ENCODE measurements around the gene TMEM238L. TPM values are rescaled to one million over a fixed set of nuclear protein-coding genes. Genes with fewer than 3 reads are reported as not detected.

TMEM238L gene
- total RNA-seq, 1 experiment from 2014 or later, result not detected

GRCh38 chr17:10745231-10745630 is 58.7 kb downstream of the TMEM238L start:
- Histone ChIP-seq H3K27ac (ENCODE audit: insufficient read length, low read depth, low read length) (no peak overlapping the region), H2BK12ac (ENCODE audit: insufficient read length, low read depth, low read length) (no peak overlapping the region), H3K14ac (ENCODE audit: insufficient read depth, low read length) (no peak overlapping the region), H3K4me2 (ENCODE audit: insufficient read depth, insufficient read length, low read length) (no peak overlapping the region), H2BK120ac (ENCODE audit: low read depth, low read length, poor library complexity, severe bottlenecking) (no peak overlapping the region), H3K4ac (ENCODE audit: low read depth, low read length) (no peak overlapping the region), H3K79me2 (ENCODE audit: insufficient read depth, low read length) (no peaks in the 10 kb centered on the region), H4K91ac (ENCODE audit: insufficient read length, low read depth, low read length) (no peak overlapping the region), H2AFZ (ENCODE audit: low read length) (no peak overlapping the region), H2BK5ac (ENCODE audit: insufficient read length, low read length) (no peak overlapping the region), H3K9me3 (ENCODE audit: control insufficient read depth, low read depth, low read length) (no peaks in the 10 kb centered on the region), H3K27me3 (ENCODE audit: insufficient read depth, low read length) (no peaks in the 10 kb centered on the region), H3K4me1 (ENCODE audit: insufficient read depth, low read length) (no peaks in the 10 kb centered on the region; the same call in 1 of the 2 replicates), H3K18ac (ENCODE audit: insufficient read length, low read depth, low read length) (no peak overlapping the region), H3K9ac (ENCODE audit: extremely low read depth, insufficient read length, low read length) (no peak overlapping the region), H2BK20ac (ENCODE audit: low read depth, low read length, poor library complexity, severe bottlenecking) (no peak overlapping the region), H3K23ac (ENCODE audit: insufficient read length, low read depth, low read length) (no peak overlapping the region), H2AK5ac (ENCODE audit: insufficient read length, low read length) (no peak overlapping the region), H2BK15ac (ENCODE audit: low read depth, low read length) (no peak overlapping the region), H4K5ac (ENCODE audit: insufficient read length, low read depth, low read length) (no peak overlapping the region), H3K23me2 (ENCODE audit: insufficient read length, low read depth, low read length, poor library complexity, severe bottlenecking) (no peaks in the 10 kb centered on the region), H3K56ac (ENCODE audit: insufficient read length, low read depth, low read length) (no peak overlapping the region), H4K8ac (replicated peaks; ENCODE audit: insufficient read length, low read depth, low read length) (no peak overlapping the region), H3T11ph (ENCODE audit: low read length) (no peak overlapping the region), H3K79me1 (ENCODE audit: insufficient read depth, low read depth, low read length, poor library complexity, severe bottlenecking) (no peaks in the 10 kb centered on the region), H4K20me1 (ENCODE audit: control insufficient read depth, insufficient read depth, insufficient read length) (no peaks in the 10 kb centered on the region)
- no peaks in the 10 kb centered on the region for H3K9me3 Mint-ChIP-seq
- peaks cover 8 to 11% of the 10 kb centered on the region in 2 experiments for H3K4me1 Mint-ChIP-seq
- H3K4me3 Mint-ChIP-seq, result no peak overlapping the region
- no CpG with 5 or more reads among the region's 6 CpGs for WGBS (ENCODE audit: extremely low coverage, insufficient read length, low lambda C conversion rate)
- H3K27me3 Mint-ChIP-seq (ENCODE audit: low read depth), result no peaks in the 10 kb centered on the region; the same call in 1 of the 2 replicates
- no peak for DNase-seq
- TF ChIP-seq CTCF (conservative IDR thresholded peaks at IDR 0.05), result no peak
- H3K27ac Mint-ChIP-seq, result no peak overlapping the region
- H3K36me3 Mint-ChIP-seq (ENCODE audit: insufficient read depth in 1 of 3, low read depth in 3 of 3), result peaks cover 0 to 1% (median 0%) of the 10 kb centered on the region in 3 experiments; a peak in 1 of 7 replicates

Other genes with a start within 250 kb of the TMEM238L start
- gene MYH3, start 146.8 kb downstream of the TMEM238L start, total RNA-seq (2021), result 1.9 and 2.9 TPM in 2 replicates
- gene SCO1, start 106.6 kb downstream of the TMEM238L start, total RNA-seq (2021), result 60.3 and 63.6 TPM in 2 replicates
- gene ADPRM, start 106.5 kb downstream of the TMEM238L start, total RNA-seq (2021), result 5.1 and 7.1 TPM in 2 replicates
- gene TMEM220, start 74.1 kb downstream of the TMEM238L start, total RNA-seq (2021), result 6.1 and 7.1 TPM in 2 replicates
- gene PIRT, start 34.0 kb upstream of the TMEM238L start, total RNA-seq (2021), result not detected in 2 replicates

Measured in H9 (cell line).